DOHH2 (cell line): ENCODE data around the gene OR7G2.

Experiments used
- H3F3A ChIP-seq: fragments of 200-600 bp; sonication (generic), shearing (Covaris generic); 2 replicates; pipeline ENCODE4 v1.6.0; 2016; ENCODE audit warnings: antibody characterized with exemption, mild to moderate bottlenecking; ENCODE audit not compliant: control insufficient read depth, insufficient read depth
- H3K27ac ChIP-seq: fragments of 200-600 bp; sonication (generic); 2 replicates; pipeline ENCODE4 v1.5.1; 2014; ENCODE audit warnings: low read depth, mild to moderate bottlenecking, low read length, moderate library complexity
- H3K27me3 ChIP-seq: fragments of 200-600 bp; sonication (generic); 2 replicates; pipeline ENCODE4 v1.6.1; 2014; ENCODE audit warnings: mild to moderate bottlenecking, low read length, mixed read lengths; ENCODE audit not compliant: control insufficient read depth
- H3K36me3 ChIP-seq: fragments of 200-600 bp; sonication (generic); 2 replicates; pipeline ENCODE4 v1.6.1; 2014; ENCODE audit warnings: mild to moderate bottlenecking, low read length, moderate library complexity, mixed read lengths; ENCODE audit not compliant: control insufficient read depth
- H3K4me1 ChIP-seq: fragments of 200-600 bp; sonication (generic); 2 replicates; pipeline ENCODE4 v1.6.1; 2014; ENCODE audit warnings: mild to moderate bottlenecking, low read length, mixed read lengths; ENCODE audit not compliant: control insufficient read depth
- H3K4me2 ChIP-seq: fragments of 200-600 bp; sonication (generic); 2 replicates; pipeline ENCODE4 v1.6.0; 2014; ENCODE audit warnings: mild to moderate bottlenecking, low read length, moderate library complexity
- H3K4me3 ChIP-seq: fragments of 200-600 bp; sonication (generic); 2 replicates; pipeline ENCODE4 v1.5.1; 2014; ENCODE audit warnings: mild to moderate bottlenecking, low read length, mixed read lengths
- H3K79me2 ChIP-seq: fragments of 200-600 bp; sonication (generic); 2 replicates; pipeline ENCODE4 v1.6.1; 2014; ENCODE audit warnings: mild to moderate bottlenecking, low read length, mixed read lengths; ENCODE audit not compliant: control insufficient read depth
- H3K9me2 ChIP-seq: fragments of 200-600 bp; sonication (generic); replicated peaks from 2 replicates; pipeline ENCODE4 v1.6.1; 2014; ENCODE audit warnings: mild to moderate bottlenecking, low read length, mixed read lengths; ENCODE audit not compliant: control insufficient read depth
- H3K9me3 ChIP-seq: fragments of 200-600 bp; sonication (generic); 2 replicates; pipeline ENCODE4 v1.6.1; 2014; ENCODE audit warnings: antibody characterized with exemption, low read length, mixed read lengths; ENCODE audit not compliant: control insufficient read depth, insufficient read depth
- H4K20me1 ChIP-seq: fragments of 200-600 bp; sonication (generic); 2 replicates; pipeline ENCODE4 v1.6.0; 2014; ENCODE audit warnings: low read depth, mild to moderate bottlenecking, antibody characterized with exemption, low read length, moderate library complexity; ENCODE audit not compliant: control insufficient read depth, insufficient read depth
- CTCF ChIP-seq: fragments of 200-600 bp; sonication (generic); IDR thresholded peaks from one replicate; pipeline ENCODE4 v1.5.1; 2014; ENCODE audit warnings: antibody characterized with exemption, mild to moderate bottlenecking, low read depth, low read length; ENCODE audit not compliant: poor library complexity, severe bottlenecking
- EZH2phosphoT487 ChIP-seq: fragments of 200-600 bp; sonication (generic); IDR thresholded peaks from 2 replicates; pipeline ENCODE4 v1.6.1; 2017; ENCODE audit warnings: borderline replicate concordance, mild to moderate bottlenecking, antibody characterized with exemption, low read length, moderate library complexity, mixed read lengths

OR7G2 gene

GRCh38 chr19:9052894-9053293 lies 54.4 kb downstream of the OR7G2 start:
- no peaks in the 10 kb centered on the region for H3F3A ChIP-seq
- TF ChIP-seq CTCF (no peak), EZH2phosphoT487 (no peak)
- no peaks in the 10 kb centered on the region for H4K20me1 ChIP-seq
- H3K9me3 ChIP-seq, result no peaks in the 10 kb centered on the region
- H3K4me2 ChIP-seq, result no peak overlapping the region
- no peak overlapping the region for H3K4me3 ChIP-seq
- no peaks in the 10 kb centered on the region for H3K27me3 ChIP-seq
- H3K36me3 ChIP-seq, result no peaks in the 10 kb centered on the region
- no peaks in the 10 kb centered on the region for H3K79me2 ChIP-seq
- H3K27ac ChIP-seq, result no peak overlapping the region
- no peaks in the 10 kb centered on the region for H3K4me1 ChIP-seq
- no peaks in the 10 kb centered on the region for H3K9me2 ChIP-seq
